ENCODE measurements around the gene CHRNA3. TPM values are rescaled to one million over a fixed set of nuclear protein-coding genes. Genes with fewer than 3 reads are reported as not detected.

The CHRNA3 gene
- total RNA-seq, 1 donor from 2014 or later: not detected

DNA sequence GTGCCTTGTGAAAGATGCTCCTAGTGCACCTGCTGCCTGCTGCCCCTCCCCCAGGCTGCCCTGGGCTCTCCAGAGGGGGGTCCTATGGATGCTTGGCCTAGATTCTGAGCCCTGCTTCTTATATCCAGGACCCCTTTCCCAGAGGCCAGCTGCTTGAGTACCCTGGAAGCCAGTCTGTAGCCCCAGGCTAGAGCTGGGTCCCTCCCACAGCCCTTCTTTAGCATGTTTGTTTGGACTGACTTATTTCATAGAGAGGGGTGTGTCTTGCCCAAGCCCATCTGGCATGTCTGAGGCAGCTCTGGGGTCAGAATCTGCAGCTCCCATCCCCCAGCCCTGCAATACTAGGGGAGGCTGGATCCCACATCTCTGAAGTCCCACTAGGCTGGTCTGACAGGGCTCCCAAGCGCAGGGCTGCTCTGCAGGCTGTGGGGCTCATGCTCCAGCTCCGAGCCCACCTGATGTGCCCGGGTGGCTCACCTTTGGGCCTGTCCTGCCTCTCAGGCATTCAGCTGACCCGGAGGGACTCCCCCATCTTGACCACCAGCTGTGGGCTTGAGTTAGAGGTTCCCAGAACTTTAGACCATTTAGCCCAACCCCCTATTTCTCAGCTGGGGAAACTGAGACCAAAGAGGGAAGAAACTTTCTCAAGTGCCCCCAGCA lies 17.1 kb upstream of the CHRNA3 start:
- Mint-ChIP-seq H3K36me3 (ENCODE audit: low read depth) (peaks cover 1% of the 10 kb centered on the region), H3K4me1 (ENCODE audit: low read depth) (peaks cover 4% of the 10 kb centered on the region), H3K27ac (ENCODE audit: unreplicated experiment) (no peak overlapping the region), H3K27me3 (ENCODE audit: low read depth) (peaks cover 18% of the 10 kb centered on the region), H3K4me3 (ENCODE audit: unreplicated experiment) (no peak overlapping the region), H3K9me3 (ENCODE audit: low read depth) (peaks cover 8% of the 10 kb centered on the region)
- TF ChIP-seq, protein P1, sequence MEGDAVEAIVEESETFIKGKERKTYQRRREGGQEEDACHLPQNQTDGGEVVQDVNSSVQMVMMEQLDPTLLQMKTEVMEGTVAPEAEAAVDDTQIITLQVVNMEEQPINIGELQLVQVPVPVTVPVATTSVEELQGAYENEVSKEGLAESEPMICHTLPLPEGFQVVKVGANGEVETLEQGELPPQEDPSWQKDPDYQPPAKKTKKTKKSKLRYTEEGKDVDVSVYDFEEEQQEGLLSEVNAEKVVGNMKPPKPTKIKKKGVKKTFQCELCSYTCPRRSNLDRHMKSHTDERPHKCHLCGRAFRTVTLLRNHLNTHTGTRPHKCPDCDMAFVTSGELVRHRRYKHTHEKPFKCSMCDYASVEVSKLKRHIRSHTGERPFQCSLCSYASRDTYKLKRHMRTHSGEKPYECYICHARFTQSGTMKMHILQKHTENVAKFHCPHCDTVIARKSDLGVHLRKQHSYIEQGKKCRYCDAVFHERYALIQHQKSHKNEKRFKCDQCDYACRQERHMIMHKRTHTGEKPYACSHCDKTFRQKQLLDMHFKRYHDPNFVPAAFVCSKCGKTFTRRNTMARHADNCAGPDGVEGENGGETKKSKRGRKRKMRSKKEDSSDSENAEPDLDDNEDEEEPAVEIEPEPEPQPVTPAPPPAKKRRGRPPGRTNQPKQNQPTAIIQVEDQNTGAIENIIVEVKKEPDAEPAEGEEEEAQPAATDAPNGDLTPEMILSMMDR (IDR thresholded peaks at IDR 0.05): no peak
- DNase-seq (ENCODE audit: low spot score): no peak

DNA sequence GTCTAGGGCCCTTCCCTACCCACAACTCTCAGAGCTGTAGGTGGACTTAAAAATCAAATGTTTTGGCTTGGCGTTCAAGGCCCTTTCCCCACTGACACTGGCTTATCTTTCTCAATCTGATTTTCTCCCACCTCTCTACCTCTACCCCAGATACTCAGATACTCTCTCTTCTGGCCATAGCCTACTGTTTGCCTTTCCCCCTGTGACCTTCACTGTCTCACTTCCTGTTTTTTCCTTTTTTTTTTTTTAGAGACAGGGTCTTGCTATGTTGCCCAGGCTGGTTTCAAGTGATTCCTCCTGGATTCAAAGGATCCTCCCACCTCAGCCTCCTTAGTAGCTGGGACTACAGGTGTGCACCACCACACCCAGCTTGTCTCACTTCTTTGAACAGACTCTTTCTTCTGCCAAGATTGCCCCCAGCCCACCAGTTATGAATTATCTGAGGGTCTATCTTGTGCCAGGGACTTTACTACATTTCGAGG lies 15.6 kb upstream of the CHRNA3 start:
- H3K36me3 Mint-ChIP-seq (ENCODE audit: low read depth): peaks cover 7% of the 10 kb centered on the region
- DNase-seq (ENCODE audit: low spot score): no peak

DNA sequence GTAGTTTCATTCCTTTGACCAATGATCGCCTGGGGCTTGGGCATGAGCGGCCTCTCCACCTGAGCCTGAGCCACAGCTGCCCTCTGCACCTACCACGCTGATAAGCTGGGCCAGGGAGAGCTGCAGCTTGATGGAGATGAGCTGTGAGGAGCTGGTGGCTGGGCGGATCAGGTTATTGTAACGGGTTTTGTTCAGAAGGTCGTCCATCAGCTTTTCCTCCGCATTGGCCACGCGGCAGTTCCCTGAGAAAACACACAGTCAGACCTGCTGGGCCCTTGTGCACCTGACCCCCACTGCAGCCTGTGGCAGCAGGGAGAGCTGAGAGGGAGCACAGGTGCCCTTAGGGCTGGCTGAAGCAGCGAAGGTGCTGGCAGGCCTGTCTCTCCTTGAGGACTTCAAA lies 14.6 kb upstream of the CHRNA3 start:
- TF ChIP-seq, protein P1 (IDR thresholded peaks at IDR 0.05): no peak
- peaks cover 7% of the 10 kb centered on the region for H3K36me3 Mint-ChIP-seq (ENCODE audit: low read depth)
- no peak overlapping the region for H3K4me3 Mint-ChIP-seq (ENCODE audit: unreplicated experiment)
- H3K27ac Mint-ChIP-seq (ENCODE audit: unreplicated experiment): no peak overlapping the region
- peaks cover 12% of the 10 kb centered on the region for H3K9me3 Mint-ChIP-seq (ENCODE audit: low read depth)
- H3K27me3 Mint-ChIP-seq (ENCODE audit: low read depth): peaks cover 30% of the 10 kb centered on the region
- no peak for DNase-seq (ENCODE audit: low spot score)
- H3K4me1 Mint-ChIP-seq (ENCODE audit: low read depth): no peaks in the 10 kb centered on the region

More for the DNA sequence above, 15.6 kb upstream of the CHRNA3 start:
- Mint-ChIP-seq H3K9me3 (ENCODE audit: low read depth) (peaks cover 12% of the 10 kb centered on the region), H3K27ac (ENCODE audit: unreplicated experiment) (no peak overlapping the region), H3K4me1 (ENCODE audit: low read depth) (peaks cover 3% of the 10 kb centered on the region), H3K27me3 (ENCODE audit: low read depth) (peaks cover 29% of the 10 kb centered on the region), H3K4me3 (ENCODE audit: unreplicated experiment) (no peak overlapping the region)
- TF ChIP-seq, protein P1 (IDR thresholded peaks at IDR 0.05): no peak

DNA sequence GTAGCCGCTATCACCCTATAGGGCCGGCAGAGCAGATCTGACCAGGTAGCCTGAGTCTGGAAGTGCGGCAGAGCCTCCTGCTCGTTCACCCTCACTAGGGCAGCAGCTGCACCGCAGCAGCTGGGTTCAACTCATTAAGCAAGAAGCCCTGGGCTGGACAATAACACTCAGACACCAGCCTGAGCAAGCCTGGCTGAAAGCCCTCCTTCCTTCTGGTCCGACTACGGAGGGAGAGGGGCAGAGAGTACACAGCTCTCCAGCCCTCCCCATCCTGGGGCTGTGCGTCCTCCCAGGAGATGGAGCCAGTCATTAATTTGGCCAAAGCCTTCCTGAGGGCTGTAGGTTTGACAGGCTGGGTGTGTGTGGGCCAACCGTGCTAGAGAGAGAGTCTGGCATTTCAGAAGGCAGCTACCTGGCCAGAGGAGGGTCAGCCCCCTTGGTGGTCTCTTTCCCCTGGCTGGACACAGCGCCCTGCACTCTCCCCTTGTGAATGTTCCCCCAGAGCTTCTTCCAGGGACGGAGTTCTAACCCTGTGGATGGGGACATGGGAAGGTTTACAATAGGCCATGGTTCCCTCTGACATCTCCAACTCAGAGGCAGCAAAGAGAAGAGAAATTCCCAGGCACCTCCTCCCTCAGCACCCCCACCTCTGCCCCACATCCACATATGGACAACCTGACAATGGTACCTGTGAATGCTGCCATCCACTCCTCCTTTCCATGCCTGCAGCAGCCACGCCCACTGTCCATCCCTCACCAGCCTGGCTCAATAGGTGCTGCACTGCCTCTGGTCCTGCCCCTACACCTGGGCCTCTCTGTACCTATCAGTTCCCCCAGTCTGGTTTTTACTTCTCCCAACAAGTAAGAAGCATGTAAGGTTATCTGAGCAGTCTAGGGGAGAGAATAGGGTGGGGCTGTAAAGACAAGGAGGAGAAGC lies 13.7 kb upstream of the CHRNA3 start:
- Mint-ChIP-seq H3K4me3 (ENCODE audit: unreplicated experiment) (no peak overlapping the region), H3K4me1 (ENCODE audit: low read depth) (no peaks in the 10 kb centered on the region), H3K36me3 (ENCODE audit: low read depth) (peaks cover 8% of the 10 kb centered on the region), H3K27me3 (ENCODE audit: low read depth) (peaks cover 35% of the 10 kb centered on the region), H3K27ac (ENCODE audit: unreplicated experiment) (no peak overlapping the region), H3K9me3 (ENCODE audit: low read depth) (peaks cover 12% of the 10 kb centered on the region)
- no peak for DNase-seq (ENCODE audit: low spot score)
- TF ChIP-seq, protein P1 (IDR thresholded peaks at IDR 0.05): no peak

DNA sequence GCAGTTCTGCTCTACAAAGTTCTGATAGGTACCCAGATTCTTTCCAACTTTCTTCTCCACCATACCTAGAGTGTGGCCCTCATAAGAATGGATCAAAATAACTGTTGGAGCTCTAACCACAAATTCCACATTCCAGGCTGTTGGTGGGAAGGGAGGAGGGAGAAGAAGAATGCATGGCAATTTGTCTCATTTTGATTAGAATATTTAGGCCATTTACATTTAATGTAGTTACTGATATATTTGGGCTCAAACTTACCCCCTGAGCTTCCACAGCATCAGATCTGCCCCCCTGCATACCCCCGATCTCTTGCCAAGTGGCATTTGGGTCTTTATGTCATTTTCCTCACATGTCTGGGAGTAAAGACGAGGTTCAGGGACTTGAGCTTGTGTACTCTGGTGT lies 12.6 kb upstream of the CHRNA3 start:
- TF ChIP-seq, protein P1 (IDR thresholded peaks at IDR 0.05): no peak
- no peaks in the 10 kb centered on the region for H3K4me1 Mint-ChIP-seq (ENCODE audit: low read depth)

More for the DNA sequence above, 12.6 kb upstream of the CHRNA3 start:
- DNase-seq (ENCODE audit: low spot score): no peak
- H3K4me3 Mint-ChIP-seq (ENCODE audit: unreplicated experiment): no peak overlapping the region
- H3K27me3 Mint-ChIP-seq (ENCODE audit: low read depth): peaks cover 45% of the 10 kb centered on the region
- H3K9me3 Mint-ChIP-seq (ENCODE audit: low read depth): peaks cover 12% of the 10 kb centered on the region
- no peak overlapping the region for H3K27ac Mint-ChIP-seq (ENCODE audit: unreplicated experiment)
- H3K36me3 Mint-ChIP-seq (ENCODE audit: low read depth): peaks cover 12% of the 10 kb centered on the region

Data from chondrocyte (in vitro differentiated cells).